Gastroesophageal sphincter (tissue), 4 donors: ENCODE measurements around the gene DNLZ. TPM values are rescaled to one million over a fixed set of nuclear protein-coding genes. Genes with fewer than 3 reads are reported as not detected.

Experiments used
- ATAC-seq: fragments of 150-250 bp; one replicate; pipeline ENCODE4 v1.9.1; 2016; ENCODE audit warnings: mild to moderate bottlenecking, moderate library complexity
- H3K27ac ChIP-seq, 4 donors: fragments of 200-600 bp; sonication (generic) in 3 of 4; 1 replicate in 3 of 4; 2 replicates in 1 of 4; pipeline ENCODE4 v1.5.1; 2016 to 2019
- H3K27me3 ChIP-seq: fragments of 200-600 bp; sonication (generic); one replicate; pipeline ENCODE4 v1.5.1; 2019
- H3K36me3 ChIP-seq, 2 donors: fragments of 200-600 bp; sonication (generic); one replicate each; pipeline ENCODE4 v1.5.1; 2019; ENCODE audit warnings: control low read depth in 1 of 2
- H3K4me1 ChIP-seq, 3 donors: fragments of 200-600 bp; sonication (generic); 1 replicate in 2 of 3; 2 replicates in 1 of 3; pipeline ENCODE4 v1.5.1; 2016 to 2019; ENCODE audit warnings: control low read depth in 2 of 3
- H3K4me3 ChIP-seq, 2 donors: fragments of 200-600 bp; sonication (generic); one replicate each; pipeline ENCODE4 v1.5.1; 2019; ENCODE audit warnings: mild to moderate bottlenecking in 1 of 2, moderate library complexity in 1 of 2
- H3K9me3 ChIP-seq, 3 donors: fragments of 200-600 bp; sonication (generic); one replicate each; pipeline ENCODE4 v1.5.1; 2017 to 2019; ENCODE audit warnings: control low read depth in 2 of 3
- EP300 ChIP-seq: sonication (generic); formaldehyde crosslinking; IDR thresholded peaks from one replicate; pipeline ENCODE4 v1.6.1; 2017; ENCODE audit warnings: antibody characterized with exemption, mild to moderate bottlenecking
- POLR2A ChIP-seq, 2 donors: fragments of 450-650 bp; IDR thresholded peaks; one replicate each; pipeline ENCODE4 v1.6.1; 2017; ENCODE audit warnings: antibody characterized with exemption in 2 of 2, mild to moderate bottlenecking in 2 of 2, moderate library complexity in 1 of 2
- POLR2AphosphoS5 ChIP-seq: sonication (generic); formaldehyde crosslinking; IDR thresholded peaks from one replicate; pipeline ENCODE4 v1.6.1; 2017; ENCODE audit warnings: antibody characterized with exemption
- WGBS, 2 donors: methylation state at CpG; one replicate each; pipeline ENCODE4 v1.1.5; 2018; ENCODE audit warnings: low coverage in 1 of 2; 5-methylcytosine and 5-hydroxymethylcytosine counted together
- total RNA-seq, 4 donors: library from RNA; depleted of rRNA; stranded (reverse); fragments of >200 nt; gene quantifications; one replicate each; pipeline ENCODE4 v1.1.0, GENCODE V29; 2016
- TF ChIP-seq, protein P1 (sequence below), 4 experiments: fragments of 200-600 bp in 2 of 4; fragments of 450-650 bp in 2 of 4; sonication (generic) in 1 of 4; IDR thresholded peaks; one replicate each; pipeline ENCODE4 v1.5.1; 2017 to 2019; ENCODE audit warnings: antibody characterized with exemption in 4 of 4, mild to moderate bottlenecking in 2 of 4, moderate library complexity in 2 of 4

The DNLZ gene
- total RNA-seq, 4 donors from 2014 or later, result 8.4 to 23.7 (median 15.7) TPM

DNA sequence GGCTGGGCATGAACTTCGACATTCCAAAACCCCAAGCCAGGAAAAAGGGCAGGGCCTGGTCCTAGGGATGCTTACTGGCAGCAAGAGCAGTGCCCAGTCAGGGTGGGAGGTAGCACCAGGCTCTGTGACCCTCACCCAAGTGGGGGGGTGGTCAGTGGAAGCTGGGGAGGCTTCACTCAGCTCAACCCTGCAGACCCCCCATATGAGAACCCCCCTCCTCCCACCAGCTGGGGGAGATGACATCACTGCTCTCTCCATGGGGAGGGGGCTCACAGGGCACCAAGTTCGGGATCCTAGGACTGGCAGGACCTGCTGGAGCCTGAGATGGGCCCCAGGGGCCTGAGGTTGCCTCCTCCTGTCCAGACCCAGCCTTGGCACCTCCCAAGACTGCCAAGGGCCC lies 4.7 kb downstream of the DNLZ start:
- WGBS, 2 donors, result no CpG with 5 or more reads among the region's 2 CpGs
- Histone ChIP-seq H3K4me3 (no peak overlapping the region), H3K27ac (no peak overlapping the region), H3K9me3 (no peaks in the 10 kb centered on the region), H3K4me1 (peaks cover 0 to 56% (median 22%) of the 10 kb centered on the region in 3 donors), H3K36me3 (peaks cover 0 to 49% of the 10 kb centered on the region in 2 donors), H3K27me3 (peaks cover under 1% of the 10 kb centered on the region)
- ATAC-seq, result no peak
- TF ChIP-seq, protein P1, sequence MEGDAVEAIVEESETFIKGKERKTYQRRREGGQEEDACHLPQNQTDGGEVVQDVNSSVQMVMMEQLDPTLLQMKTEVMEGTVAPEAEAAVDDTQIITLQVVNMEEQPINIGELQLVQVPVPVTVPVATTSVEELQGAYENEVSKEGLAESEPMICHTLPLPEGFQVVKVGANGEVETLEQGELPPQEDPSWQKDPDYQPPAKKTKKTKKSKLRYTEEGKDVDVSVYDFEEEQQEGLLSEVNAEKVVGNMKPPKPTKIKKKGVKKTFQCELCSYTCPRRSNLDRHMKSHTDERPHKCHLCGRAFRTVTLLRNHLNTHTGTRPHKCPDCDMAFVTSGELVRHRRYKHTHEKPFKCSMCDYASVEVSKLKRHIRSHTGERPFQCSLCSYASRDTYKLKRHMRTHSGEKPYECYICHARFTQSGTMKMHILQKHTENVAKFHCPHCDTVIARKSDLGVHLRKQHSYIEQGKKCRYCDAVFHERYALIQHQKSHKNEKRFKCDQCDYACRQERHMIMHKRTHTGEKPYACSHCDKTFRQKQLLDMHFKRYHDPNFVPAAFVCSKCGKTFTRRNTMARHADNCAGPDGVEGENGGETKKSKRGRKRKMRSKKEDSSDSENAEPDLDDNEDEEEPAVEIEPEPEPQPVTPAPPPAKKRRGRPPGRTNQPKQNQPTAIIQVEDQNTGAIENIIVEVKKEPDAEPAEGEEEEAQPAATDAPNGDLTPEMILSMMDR (IDR thresholded peaks at IDR 0.05), result no peak

DNA sequence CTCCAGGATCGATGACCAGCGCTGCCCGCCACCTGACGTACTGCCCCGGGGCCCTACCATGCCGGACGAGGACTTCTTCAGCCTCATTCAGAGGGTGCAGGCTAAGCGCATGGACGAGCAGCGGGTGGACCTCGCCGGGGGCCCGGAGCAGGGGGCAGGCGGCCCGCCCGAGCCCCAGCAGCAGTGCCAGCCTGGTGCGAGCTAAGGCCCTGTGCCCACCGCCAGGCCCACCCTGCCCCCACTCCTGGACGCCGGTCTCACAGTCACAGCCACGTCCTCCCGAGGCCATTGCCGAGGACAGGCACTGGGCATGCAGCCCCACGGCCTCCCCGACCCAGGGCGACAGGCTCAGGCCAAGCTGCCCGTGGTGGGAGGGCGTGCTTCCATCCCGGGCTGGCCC lies 5.5 kb downstream of the DNLZ start:
- no peaks in the 10 kb centered on the region for H3K27me3 ChIP-seq
- no peak overlapping the region for H3K27ac ChIP-seq
- TF ChIP-seq EP300, result no peak
- no peak for TF ChIP-seq POLR2AphosphoS5
- TF ChIP-seq, protein P1 (IDR thresholded peaks at IDR 0.05), result no peak
- no peak for TF ChIP-seq POLR2A (IDR thresholded peaks at IDR 0.05)
- peaks cover 0 to 49% of the 10 kb centered on the region in 2 donors for H3K36me3 ChIP-seq
- no peaks in the 10 kb centered on the region for H3K9me3 ChIP-seq
- no peak for ATAC-seq
- H3K4me3 ChIP-seq, result no peak overlapping the region
- no CpG with 5 or more reads among the region's 29 CpGs for WGBS, 2 donors
- H3K4me1 ChIP-seq, result peaks cover 0 to 57% (median 19%) of the 10 kb centered on the region in 3 donors

DNA sequence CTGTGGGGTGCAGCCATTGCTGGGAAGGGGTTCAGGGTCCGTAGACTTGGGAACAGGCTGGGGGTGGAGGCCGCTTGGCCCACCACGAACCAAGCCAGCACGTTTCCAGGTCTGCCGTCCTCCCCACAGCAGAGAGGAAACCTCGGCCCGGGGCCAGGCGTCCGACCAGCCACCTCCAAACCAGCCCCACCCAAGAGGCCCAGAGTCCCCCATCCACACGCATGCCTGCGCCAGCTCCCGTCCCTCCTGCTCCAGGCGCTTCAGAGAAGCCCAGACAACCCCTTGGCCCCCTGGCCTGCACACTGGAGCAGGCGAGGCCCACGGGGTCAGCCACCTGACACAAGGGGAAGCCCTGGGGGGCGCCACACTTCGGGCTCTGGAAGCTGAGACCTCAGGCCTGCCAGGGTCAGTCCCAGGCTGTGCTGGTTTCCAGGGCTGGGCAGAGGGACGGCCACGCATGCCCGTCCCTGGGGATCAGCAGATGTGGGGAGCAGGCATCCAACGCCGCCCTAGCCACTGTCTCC lies 6.3 kb downstream of the DNLZ start:
- no peak for TF ChIP-seq POLR2AphosphoS5
- TF ChIP-seq, protein P1 (IDR thresholded peaks at IDR 0.05), result no peak
- no peak for TF ChIP-seq EP300
- no peak for TF ChIP-seq POLR2A (IDR thresholded peaks at IDR 0.05)
- WGBS, 2 donors, result 70% methylated on average over 2 of the region's 22 CpGs; no CpG with 5 or more reads in 1 of the 2 donors
- Histone ChIP-seq H3K4me3 (no peak overlapping the region), H3K4me1 (peaks cover 0 to 50% (median 19%) of the 10 kb centered on the region in 3 donors), H3K9me3 (no peaks in the 10 kb centered on the region), H3K36me3 (peaks cover 0 to 49% of the 10 kb centered on the region in 2 donors), H3K27ac (no peak overlapping the region), H3K27me3 (no peaks in the 10 kb centered on the region)
- no peak for ATAC-seq

DNA sequence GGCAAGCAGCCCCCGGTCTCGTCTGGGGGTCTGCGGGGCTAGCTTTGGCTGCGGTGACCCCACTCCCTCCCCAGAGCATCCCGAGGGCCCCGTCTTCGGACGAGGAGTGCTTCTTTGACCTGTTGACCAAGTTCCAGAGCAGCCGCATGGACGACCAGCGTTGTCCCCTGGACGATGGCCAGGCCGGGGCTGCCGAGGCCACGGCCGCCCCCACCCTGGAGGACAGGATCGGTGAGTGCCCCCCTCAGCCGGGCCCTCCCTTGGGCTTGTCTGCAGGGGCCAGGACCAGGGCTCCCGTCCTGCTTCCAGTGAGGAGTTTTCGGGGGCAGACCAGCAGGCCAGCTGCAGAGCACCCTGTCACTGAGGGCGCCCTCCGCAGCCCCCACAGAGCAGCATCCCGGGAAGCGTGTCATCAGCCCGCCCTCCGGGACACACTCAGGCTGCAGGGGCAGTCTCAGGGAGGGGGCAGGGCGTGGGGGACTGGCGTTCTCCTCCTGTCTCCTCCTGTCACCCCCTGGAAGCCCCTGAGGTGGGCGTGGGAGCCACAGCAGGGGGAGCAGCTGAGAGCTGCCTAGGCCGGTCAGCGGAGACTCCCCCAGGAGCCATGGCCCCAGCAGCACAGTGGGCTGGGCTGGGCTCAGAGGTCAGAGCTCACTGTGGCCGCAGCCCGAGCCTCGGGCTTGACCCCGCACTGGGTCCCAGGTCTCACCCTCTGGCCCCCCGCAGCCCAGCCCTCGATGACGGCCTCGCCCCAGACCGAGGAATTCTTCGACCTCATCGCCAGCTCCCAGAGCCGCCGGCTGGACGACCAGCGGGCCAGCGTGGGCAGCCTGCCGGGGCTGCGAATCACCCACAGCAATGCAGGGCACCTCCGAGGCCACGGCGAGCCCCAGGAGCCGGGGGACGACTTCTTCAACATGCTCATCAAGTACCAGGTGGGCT lies 7.7 kb downstream of the DNLZ start:
- Histone ChIP-seq H3K27me3 (no peaks in the 10 kb centered on the region), H3K9me3 (no peaks in the 10 kb centered on the region), H3K4me1 (peaks cover 0 to 36% (median 8%) of the 10 kb centered on the region in 3 donors), H3K27ac (peak overlapping the region in 1 of 4 donors; percentile 47), H3K4me3 (no peak overlapping the region), H3K36me3 (peaks cover 0 to 37% of the 10 kb centered on the region in 2 donors)
- no peak for ATAC-seq
- TF ChIP-seq EP300, result no peak
- no peak for TF ChIP-seq POLR2AphosphoS5
- TF ChIP-seq, protein P1 (IDR thresholded peaks at IDR 0.05), result no peak
- TF ChIP-seq POLR2A (IDR thresholded peaks at IDR 0.05), result no peak
- WGBS, 2 donors, result no CpG with 5 or more reads among the region's 54 CpGs
